CMK (cell line): ENCODE data around the gene ANO7.

ENCODE experiments used
- DNase-seq: peaks from one replicate; pipeline ENCODE4 v3.0.0-alpha.2; 2010; ENCODE audit warnings: low read depth

ANO7 gene

GRCh38 chr2:241188361-241189092 is at the start of gene ANO7:
Gene ANO7, plus strand, starts transcription at chr2:241188677. Its CDS starts 1,387 bp downstream, at chr2:241190064.
- no peak for DNase-seq

GRCh38 chr2:241139531-241140444 is 48.7 kb upstream of the ANO7 start:
- DNase-seq: no peak

- no peak for DNase-seq
Observed at GRCh38 chr2:241140445-241140840, 48.0 kb upstream of the ANO7 start.

- DNase-seq: no peak
Observed at GRCh38 chr2:241141214-241141770, 47.2 kb upstream of the ANO7 start.

GRCh38 chr2:241142063-241142462 is 46.4 kb upstream of the ANO7 start:
- DNase-seq: no peak

- no peak for DNase-seq
Observed at GRCh38 chr2:241142593-241142992, 45.9 kb upstream of the ANO7 start.

- DNase-seq: no peak
Observed at GRCh38 chr2:241146286-241146685, 42.2 kb upstream of the ANO7 start.

- no peak for DNase-seq
Observed at GRCh38 chr2:241147336-241147735, 41.1 kb upstream of the ANO7 start.

GRCh38 chr2:241148239-241148638 is 40.2 kb upstream of the ANO7 start:
- no peak for DNase-seq

- peak; percentile 68 for DNase-seq
Observed at GRCh38 chr2:241148891-241149674, 39.4 kb upstream of the ANO7 start, which contains the start of gene PASK. Gene PASK, minus strand, starts transcription at chr2:241149472. Its CDS starts 6,440 bp downstream, at chr2:241143032.

GRCh38 chr2:241149675-241149924 is 38.9 kb upstream of the ANO7 start:
- DNase-seq: no peak

- DNase-seq: peak; percentile 81
Observed at GRCh38 chr2:241149925-241150659, 38.4 kb upstream of the ANO7 start, which contains the start of gene PPP1R7. Gene PPP1R7, plus strand, starts transcription at chr2:241150467. Its CDS starts 29 bp downstream, at chr2:241150496.

GRCh38 chr2:241150660-241151530 is 37.6 kb upstream of the ANO7 start:
- no peak for DNase-seq

- no peak for DNase-seq
Observed at GRCh38 chr2:241151934-241152660, 36.4 kb upstream of the ANO7 start.

- DNase-seq: no peak
Observed at GRCh38 chr2:241153616-241154015, 34.9 kb upstream of the ANO7 start.

GRCh38 chr2:241154915-241155314 is 33.6 kb upstream of the ANO7 start:
- DNase-seq: no peak

- DNase-seq: no peak
Observed at GRCh38 chr2:241155936-241156335, 32.5 kb upstream of the ANO7 start.

- DNase-seq: no peak
Observed at GRCh38 chr2:241156971-241157441, 31.5 kb upstream of the ANO7 start.

- no peak for DNase-seq
Observed at GRCh38 chr2:241157841-241158545, 30.5 kb upstream of the ANO7 start.
